WERI-Rb-1 (cell line): ENCODE measurements around the gene BSND.

Experiments used
- DNase-seq: peaks from one replicate; pipeline ENCODE4 v3.0.0-alpha.2; 2020
- H3K27ac ChIP-seq: fragments of 250-450 bp; sonication (Bioruptor Pico); 2 replicates; pipeline ENCODE4 v1.5.1; 2020; ENCODE audit warnings: mild to moderate bottlenecking, moderate library complexity
- H3K27me3 ChIP-seq: fragments of 250-450 bp; sonication (Bioruptor Pico); 2 replicates; pipeline ENCODE4 v1.5.1; 2021; ENCODE audit warnings: mild to moderate bottlenecking, low read depth, moderate library complexity; ENCODE audit not compliant: insufficient read depth, severe bottlenecking
- H3K36me3 ChIP-seq: fragments of 250-450 bp; sonication (Bioruptor Pico); 2 replicates; pipeline ENCODE4 v1.5.1; 2020; ENCODE audit warnings: mild to moderate bottlenecking, moderate library complexity
- H3K4me3 ChIP-seq: 2 replicates; pipeline ENCODE4 v1.5.1; 2011; ENCODE audit warnings: low read depth, mild to moderate bottlenecking, control low read depth, low read length
- H3K9me3 ChIP-seq: fragments of 250-450 bp; sonication (Bioruptor Pico); 2 replicates; pipeline ENCODE4 v1.5.1; 2021; ENCODE audit warnings: mild to moderate bottlenecking, moderate library complexity; ENCODE audit not compliant: severe bottlenecking
- CTCF ChIP-seq: IDR thresholded peaks from 2 replicates; pipeline ENCODE4 v1.5.1; 2011; ENCODE audit warnings: low read depth, mild to moderate bottlenecking, control low read depth, inconsistent platforms, low read length

BSND gene

GRCh38 chr1:55056632-55056992 lies 57.9 kb downstream of the BSND start:
- DNase-seq, result no peak
- Histone ChIP-seq H3K27me3 (no peaks in the 10 kb centered on the region), H3K27ac (no peak overlapping the region), H3K9me3 (no peaks in the 10 kb centered on the region), H3K4me3 (no peak overlapping the region), H3K36me3 (no peaks in the 10 kb centered on the region)
- no peak for TF ChIP-seq CTCF

- Histone ChIP-seq H3K36me3 (no peaks in the 10 kb centered on the region), H3K9me3 (no peaks in the 10 kb centered on the region), H3K27me3 (no peaks in the 10 kb centered on the region), H3K27ac (no peak overlapping the region), H3K4me3 (no peak overlapping the region)
- no peak for DNase-seq
- no peak for TF ChIP-seq CTCF
Observed at GRCh38 chr1:55057270-55057955, 58.7 kb downstream of the BSND start.

- H3K4me3 ChIP-seq, result no peak overlapping the region
- no peaks in the 10 kb centered on the region for H3K36me3 ChIP-seq
- no peak overlapping the region for H3K27ac ChIP-seq
- no peak for TF ChIP-seq CTCF
- no peaks in the 10 kb centered on the region for H3K9me3 ChIP-seq
- no peak for DNase-seq
- H3K27me3 ChIP-seq, result no peaks in the 10 kb centered on the region
Observed at GRCh38 chr1:55057956-55058298, 59.2 kb downstream of the BSND start.

GRCh38 chr1:55059302-55060132 lies 60.8 kb downstream of the BSND start:
- no peak for TF ChIP-seq CTCF
- H3K4me3 ChIP-seq, result no peak overlapping the region
- H3K27me3 ChIP-seq, result no peaks in the 10 kb centered on the region
- no peak for DNase-seq
- H3K36me3 ChIP-seq, result no peaks in the 10 kb centered on the region
- no peaks in the 10 kb centered on the region for H3K9me3 ChIP-seq
- H3K27ac ChIP-seq, result no peak overlapping the region

GRCh38 chr1:55060133-55060999 lies 61.6 kb downstream of the BSND start:
- no peaks in the 10 kb centered on the region for H3K27me3 ChIP-seq
- DNase-seq, result no peak
- no peak for TF ChIP-seq CTCF
- no peaks in the 10 kb centered on the region for H3K36me3 ChIP-seq
- no peak overlapping the region for H3K4me3 ChIP-seq
- no peaks in the 10 kb centered on the region for H3K9me3 ChIP-seq
- H3K27ac ChIP-seq, result no peak overlapping the region
